A549 (cell line): ENCODE measurements around the gene OLAH. TPM values are rescaled to one million over a fixed set of nuclear protein-coding genes. Genes with fewer than 3 reads are reported as not detected.
A peak's percentile ranks its signal among the peaks of the same experiment; 100 is the strongest.

Experiments used
- ATAC-seq, 2 experiments: fragments of 200-7000 bp in 1 of 2; fragments of >200 bp in 1 of 2; cut with Nextera tagmentation in 1 of 2; cut with Tn5 transposase in 1 of 2; 3 replicates each; pipeline versions ENCODE4 v1.8.0 to v1.9.1; 2018 to 2020; ENCODE audit warnings: mild to moderate bottlenecking in 1 of 2, moderate library complexity in 1 of 2
- CTCF ChIA-PET: fragments of 300-600 bp; sonication (Branson Sonifier 250); formaldehyde crosslinking; extraction: SDS; loops from one replicate; lab custom pipeline; 2021; ENCODE audit warnings: antibody characterized with exemption, inconsistent platforms; lab: Yijun Ruan, JAX
- POLR2A ChIA-PET: fragments of 350-600 bp; formaldehyde crosslinking; extraction: SDS; loops from one replicate; lab custom pipeline; 2021; ENCODE audit warnings: antibody characterized with exemption, inconsistent platforms; lab: Yijun Ruan, JAX
- DNase-seq, 2 experiments: peaks; one replicate each; pipeline versions ENCODE4 v3.0.0 to v3.0.0-alpha.2; 2011 to 2016; ENCODE audit warnings: low read depth in 1 of 2, low spot score in 1 of 2
- FAIRE-seq: peaks from 2 replicates; lab custom pipeline; 2011; peaks lifted over from hg19 to GRCh38; lab: Jason Lieb, UNC
- H3K27ac ChIP-seq, 2 experiments: fragments of >200 bp; sonication (Bioruptor Twin); formaldehyde crosslinking; 3 replicates each; pipeline ENCODE4 v1.5.1; 2016 to 2017
- H3K4me1 ChIP-seq: fragments of >200 bp; sonication (Bioruptor Twin); formaldehyde crosslinking; 3 replicates; pipeline ENCODE4 v1.6.1; 2016
- H3K4me2 ChIP-seq: fragments of >200 bp; sonication (Bioruptor Twin); formaldehyde crosslinking; 3 replicates; pipeline ENCODE4 v1.6.1; 2016
- H3K4me3 ChIP-seq: fragments of >200 bp; sonication (Bioruptor Twin); formaldehyde crosslinking; 3 replicates; pipeline ENCODE4 v1.5.1; 2016
- H3K9me3 ChIP-seq: fragments of >200 bp; sonication (Bioruptor Twin); formaldehyde crosslinking; 3 replicates; pipeline ENCODE4 v1.6.1; 2016
- BCL3 ChIP-seq: fragments of >200 bp; sonication (Bioruptor Twin); formaldehyde crosslinking; IDR thresholded peaks from 3 replicates; pipeline ENCODE4 v1.6.1; 2016
- CBX2 ChIP-seq: fragments of 200-600 bp; sonication (generic); IDR thresholded peaks from 2 replicates; pipeline ENCODE4 v1.6.1; 2016; ENCODE audit warnings: low read depth, mild to moderate bottlenecking, borderline replicate concordance
- EHF ChIP-seq: fragments of 250-450 bp; sonication (Bioruptor Pico); IDR thresholded peaks from 2 replicates; pipeline ENCODE4 v1.5.0; 2020; ENCODE audit warnings: mild to moderate bottlenecking
- ELK1 ChIP-seq: fragments of 150-350 bp; IDR thresholded peaks from 2 replicates; pipeline ENCODE4 v1.6.1; 2014; ENCODE audit warnings: low read depth, mild to moderate bottlenecking, low read length
- EP300 ChIP-seq, 2 experiments: fragments of >200 bp; sonication (Bioruptor Twin); formaldehyde crosslinking; IDR thresholded peaks; 2 replicates in 1 of 2; 3 replicates in 1 of 2; pipeline ENCODE4 v1.6.1; 2016 to 2017
- HEYL ChIP-seq: fragments of 250-450 bp; sonication (Bioruptor Pico); IDR thresholded peaks from 2 replicates; pipeline ENCODE4 v1.8.0; 2021; ENCODE audit warnings: mild to moderate bottlenecking, moderate library complexity
- HOXB13 ChIP-seq: fragments of 250-450 bp; sonication (Bioruptor Pico); IDR thresholded peaks from 2 replicates; pipeline ENCODE4 v1.5.0; 2020; ENCODE audit warnings: low read depth, mild to moderate bottlenecking, moderate library complexity
- HOXB5 ChIP-seq: fragments of 250-450 bp; sonication (Bioruptor Pico); IDR thresholded peaks from 2 replicates; pipeline ENCODE4 v1.5.0; 2020; ENCODE audit warnings: mild to moderate bottlenecking, moderate library complexity
- MAFK ChIP-seq: fragments of 450-650 bp; IDR thresholded peaks from 2 replicates; pipeline ENCODE4 v1.6.1; 2014; ENCODE audit not compliant: partially characterized antibody
- MAZ ChIP-seq: fragments of 150-350 bp; IDR thresholded peaks from 2 replicates; pipeline ENCODE4 v1.6.1; 2014; ENCODE audit warnings: antibody characterized with exemption, low read depth, low read length, borderline replicate concordance
- NFE2L2 ChIP-seq: fragments of 150-350 bp; conservative IDR thresholded peaks from 2 replicates; pipeline ENCODE4 v1.6.1; 2014; ENCODE audit warnings: low read length
- PBX3 ChIP-seq: IDR thresholded peaks from 2 replicates; pipeline ENCODE4 v1.6.1; 2012
- REST ChIP-seq: fragments of 200-600 bp; sonication (generic); IDR thresholded peaks from 2 replicates; pipeline ENCODE4 v1.6.1; 2016; ENCODE audit warnings: antibody characterized with exemption, mild to moderate bottlenecking, moderate library complexity
- RFX5 ChIP-seq: fragments of 450-650 bp; IDR thresholded peaks from 2 replicates; pipeline ENCODE4 v1.7.1; 2014; ENCODE audit warnings: antibody characterized with exemption, mild to moderate bottlenecking, moderate library complexity
- RNF2 ChIP-seq: fragments of 200-600 bp; sonication (generic); IDR thresholded peaks from 2 replicates; pipeline ENCODE4 v1.6.1; 2016; ENCODE audit warnings: low read depth, mild to moderate bottlenecking, antibody characterized with exemption, moderate library complexity, borderline replicate concordance
- ZC3H11A ChIP-seq: fragments of 450-650 bp; IDR thresholded peaks from 2 replicates; pipeline ENCODE4 v1.6.1; 2014; ENCODE audit warnings: antibody characterized with exemption, mild to moderate bottlenecking
- ZNF302 ChIP-seq: fragments of 250-450 bp; sonication (Bioruptor Pico); IDR thresholded peaks from 2 replicates; pipeline ENCODE4 v1.9.0; 2021; ENCODE audit warnings: inconsistent platforms, mild to moderate bottlenecking, moderate library complexity
- WGBS: methylation state at CpG from one replicate; pipeline ENCODE4 v1.1.6; 2017; ENCODE audit errors: missing lambda C conversion rate; 5-methylcytosine and 5-hydroxymethylcytosine counted together
- polyA plus RNA-seq, 4 experiments: library from polyadenylated mRNA; depleted of rRNA in 3 of 4; stranded (reverse); fragments of >200 nt; fragmentation: RNase III in 1 of 4; extraction: RNeasy Plus Mini Kit Qiagen cat#74134 plus additional on column Dnase treatment in 1 of 4; gene quantifications; 2 replicates in 3 of 4; 3 replicates in 1 of 4; pipeline ENCODE4 v1.2.3, GENCODE V29; 2011 to 2017
- TF ChIP-seq, protein P1 (sequence below): fragments of 250-450 bp; sonication (Bioruptor Pico); IDR thresholded peaks from 2 replicates; pipeline ENCODE4 v1.5.0; 2020; ENCODE audit warnings: low read depth, mild to moderate bottlenecking, moderate library complexity
- TF ChIP-seq, protein P2 (sequence below): IDR thresholded peaks from 2 replicates; pipeline ENCODE4 v1.6.1; 2012

The OLAH gene
- polyA plus RNA-seq, 2 of the 4 experiments (the other 2 are of a cell fraction) = 0.34 TPM; not detected in 1

DNA sequence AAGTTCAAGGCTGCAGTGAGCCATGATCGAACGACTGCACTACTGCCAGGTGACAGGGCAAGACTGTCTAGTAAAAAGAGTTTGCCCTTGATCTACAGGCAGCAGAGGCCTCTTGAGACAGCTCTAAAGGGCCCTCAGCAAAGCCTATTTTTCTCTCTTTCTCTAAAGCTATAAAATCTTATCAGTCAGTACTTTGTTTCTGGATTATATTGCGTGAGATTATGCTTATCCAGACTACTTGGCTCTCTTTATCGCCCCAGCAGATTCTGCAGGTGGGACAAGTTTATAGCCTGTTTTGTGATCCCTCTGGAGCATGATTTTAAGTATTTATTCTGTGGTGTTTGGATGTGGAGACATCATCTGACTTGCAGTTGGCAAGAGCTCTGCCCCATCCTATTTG is 56.1 kb downstream of the OLAH start:
- Histone ChIP-seq H3K4me2 (peak overlapping the region; percentile 92; the same call in 2 of the 3 replicates), H3K4me1 (peaks cover 23% of the 10 kb centered on the region; the same call in 2 of the 3 replicates)

More for the DNA sequence above, 56.1 kb downstream of the OLAH start:
- no peak overlapping the region for H3K4me3 ChIP-seq
- H3K9me3 ChIP-seq = no peaks in the 10 kb centered on the region
- TF ChIP-seq RFX5 (no peak), MAFK (no peak), MAZ (no peak), EP300 (IDR thresholded peaks at IDR 0.05) (no peak), ZC3H11A (no peak), BCL3 (no peak), ELK1 (no peak), HOXB13 (no peak), CBX2 (no peak), HOXB5 (CRISPR knock-in tag) (no peak), HEYL (CRISPR knock-in tag) (no peak), NFE2L2 (no peak), RNF2 (no peak), REST (no peak), PBX3 (no peak), ZNF302 (no peak), EHF (no peak)
- TF ChIP-seq, protein P1, sequence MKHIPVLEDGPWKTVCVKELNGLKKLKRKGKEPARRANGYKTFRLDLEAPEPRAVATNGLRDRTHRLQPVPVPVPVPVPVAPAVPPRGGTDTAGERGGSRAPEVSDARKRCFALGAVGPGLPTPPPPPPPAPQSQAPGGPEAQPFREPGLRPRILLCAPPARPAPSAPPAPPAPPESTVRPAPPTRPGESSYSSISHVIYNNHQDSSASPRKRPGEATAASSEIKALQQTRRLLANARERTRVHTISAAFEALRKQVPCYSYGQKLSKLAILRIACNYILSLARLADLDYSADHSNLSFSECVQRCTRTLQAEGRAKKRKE (CRISPR knock-in tag) = no peak
- TF ChIP-seq, protein P2, sequence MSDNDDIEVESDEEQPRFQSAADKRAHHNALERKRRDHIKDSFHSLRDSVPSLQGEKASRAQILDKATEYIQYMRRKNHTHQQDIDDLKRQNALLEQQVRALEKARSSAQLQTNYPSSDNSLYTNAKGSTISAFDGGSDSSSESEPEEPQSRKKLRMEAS = no peak
- 95% methylated on average over 4 of the region's 4 CpGs for WGBS
- POLR2A ChIA-PET = no interaction called here
- DNase-seq (no peak), FAIRE-seq (no peak), ATAC-seq (no peak)
- CTCF ChIA-PET = interaction anchor here (0.6 to 1.5 kb wide), 2 partner anchors 272 to 550 kb away, joined by 3 to 5 read pairs; partner anchors contain the start of gene FAM171A1
- no peak overlapping the region for H3K27ac ChIP-seq
